ENCODE data around the gene CSMD2. TPM values are rescaled to one million over a fixed set of nuclear protein-coding genes. Genes with fewer than 3 reads are reported as not detected.

Gene CSMD2
- total and polyA plus RNA-seq, 2 of the 8 experiments (the other 6 are each of a cell fraction or from before 2014, with no cell fraction given): 7.0 to 14.7 TPM

- TF ChIP-seq POU5F1 (IDR thresholded peaks at IDR 0.05; ENCODE audit: low read depth, low read length): no peak
- no peak for TF ChIP-seq ZNF274 (IDR thresholded peaks at IDR 0.05; ENCODE audit: borderline replicate concordance, extremely low read depth, low read length)
- no peak for TF ChIP-seq SRF (IDR thresholded peaks at IDR 0.05; ENCODE audit: low read depth, low read length)
- no peak for TF ChIP-seq SUZ12 (IDR thresholded peaks at IDR 0.05; ENCODE audit: low read length)
- no peak for TF ChIP-seq BACH1 (IDR thresholded peaks at IDR 0.05; ENCODE audit: low read length)
- no peak for TF ChIP-seq GTF2F1 (IDR thresholded peaks at IDR 0.05; ENCODE audit: borderline replicate concordance, low read depth, low read length)
- TF ChIP-seq SP2 (IDR thresholded peaks at IDR 0.05; ENCODE audit: low read length): no peak
- no peak for TF ChIP-seq SAP30 (IDR thresholded peaks at IDR 0.05; ENCODE audit: insufficient read depth, insufficient replicate concordance, low read length)
Observed at GRCh38 chr1:33821291-33821690, 343.7 kb downstream of the CSMD2 start (continued).
